GM12878 (cell line): ENCODE results near the gene NOL8. TPM values are rescaled to one million over a fixed set of nuclear protein-coding genes. Genes with fewer than 3 reads are reported as not detected.

Experiments
- ATAC-seq: fragments of 200-7000 bp; cut with Tn5 transposase; 3 replicates; pipeline ENCODE4 v1.9.1; 2020; ENCODE audit warnings: mild to moderate bottlenecking, moderate library complexity
- BruUV-seq: library from RNA; stranded (reverse); fragments of 400-500 nt; replicated peaks from 2 replicates; lab custom pipeline; 2021; lab: Mats Ljungman, UMichigan
- CTCF ChIA-PET: fragments of 300-600 bp; sonication (Branson Sonifier 250); formaldehyde crosslinking; extraction: SDS; loops from one replicate; lab custom pipeline; 2021; ENCODE audit warnings: inconsistent platforms; lab: Yijun Ruan, JAX
- POLR2A ChIA-PET: fragments of 350-600 bp; formaldehyde crosslinking; extraction: SDS; loops from one replicate; lab custom pipeline; 2021; ENCODE audit warnings: inconsistent platforms; lab: Charles Lee
- RAD21 ChIA-PET: fragments of 300-600 bp; sonication (Branson Sonifier 250); formaldehyde crosslinking; loops from one replicate; lab custom pipeline; 2023; ENCODE audit warnings: antibody characterized with exemption; ENCODE audit not compliant: unreplicated experiment; lab: Charles Lee
- SMC1A ChIA-PET: fragments of 300-600 bp; sonication (Branson Sonifier 250); formaldehyde crosslinking; loops from one replicate; lab custom pipeline; 2023; ENCODE audit not compliant: unreplicated experiment, uncharacterized antibody; lab: Charles Lee
- DNase-seq: peaks from one replicate; pipeline ENCODE4 v3.0.0-alpha.2; 2011; ENCODE audit warnings: low read depth, low spot score
- FAIRE-seq: peaks from 3 replicates; lab custom pipeline; 2011; peaks lifted over from hg19 to GRCh38; lab: Jason Lieb, UNC
- H2AFZ ChIP-seq: 2 replicates; pipeline ENCODE4 v1.6.0; 2011; ENCODE audit warnings: low read depth, low read length, control low read depth; ENCODE audit not compliant: control insufficient read depth
- H3K27ac ChIP-seq: 2 replicates; pipeline ENCODE4 v1.5.1; 2011; ENCODE audit warnings: control low read depth; ENCODE audit not compliant: control insufficient read depth, insufficient read depth
- H3K27me3 ChIP-seq, 2 experiments: replicated peaks in 1 of 2; 2 replicates each; pipeline versions ENCODE4 v1.6.0 to v1.6.1; 2011; ENCODE audit warnings: low read length in 1 of 2; ENCODE audit not compliant: control insufficient read depth in 2 of 2, insufficient read depth in 2 of 2
- H3K36me3 ChIP-seq, 2 experiments: 2 replicates each; pipeline ENCODE4 v1.5.1; 2011; ENCODE audit warnings: low read length in 1 of 2; ENCODE audit not compliant: control insufficient read depth in 2 of 2, insufficient read depth in 2 of 2
- H3K4me1 ChIP-seq: 2 replicates; pipeline ENCODE4 v1.6.1; 2011; ENCODE audit warnings: mild to moderate bottlenecking, low read length, moderate library complexity, mixed read lengths; ENCODE audit not compliant: control insufficient read depth, insufficient read depth
- H3K4me2 ChIP-seq: 2 replicates; pipeline ENCODE4 v1.6.0; 2011; ENCODE audit warnings: control low read depth; ENCODE audit not compliant: control insufficient read depth, insufficient read depth
- H3K4me3 ChIP-seq: fragments of 200-600 bp; sonication (generic); 2 replicates; pipeline ENCODE4 v1.5.1; 2016
- H3K79me2 ChIP-seq: 2 replicates; pipeline ENCODE4 v1.6.0; 2011; ENCODE audit warnings: low read length; ENCODE audit not compliant: control insufficient read depth, insufficient read depth
- H3K9ac ChIP-seq: 2 replicates; pipeline ENCODE4 v1.8.0; 2011; ENCODE audit warnings: low read length, control low read depth, mixed read lengths; ENCODE audit not compliant: control insufficient read depth, insufficient read depth
- H3K9me3 ChIP-seq: replicated peaks from 3 replicates; pipeline ENCODE4 v1.5.1; 2011; ENCODE audit warnings: mild to moderate bottlenecking, low read length; ENCODE audit not compliant: control insufficient read depth, insufficient read depth
- H4K20me1 ChIP-seq: 2 replicates; pipeline ENCODE4 v1.6.0; 2011; ENCODE audit not compliant: control insufficient read depth, insufficient read depth
- BACH1 ChIP-seq: fragments of 450-650 bp; IDR thresholded peaks from 2 replicates; pipeline ENCODE4 v1.6.1; 2017; ENCODE audit warnings: mild to moderate bottlenecking, borderline replicate concordance
- BRCA1 ChIP-seq: IDR thresholded peaks from 2 replicates; pipeline ENCODE4 v1.6.1; 2011; ENCODE audit warnings: low read depth, low read length, improper control_type of control experiment
- CBX5 ChIP-seq: sonication (generic); IDR thresholded peaks from 2 replicates; pipeline ENCODE4 v1.6.1; 2016; ENCODE audit warnings: low read depth, moderate library complexity, mild to moderate bottlenecking, inconsistent platforms
- EZH2 ChIP-seq: IDR thresholded peaks from 2 replicates; pipeline ENCODE4 v1.6.1; 2012; ENCODE audit warnings: low read depth, mild to moderate bottlenecking, control low read depth, inconsistent platforms, low read length, borderline replicate concordance; ENCODE audit not compliant: control insufficient read depth
- HCFC1 ChIP-seq: fragments of 150-350 bp; IDR thresholded peaks from 2 replicates; pipeline ENCODE4 v1.6.1; 2014; ENCODE audit warnings: low read length
- JUNB ChIP-seq: IDR thresholded peaks from 2 replicates; pipeline ENCODE4 v1.6.1; 2016; ENCODE audit warnings: antibody characterized with exemption, mild to moderate bottlenecking
- KAT2A ChIP-seq: conservative IDR thresholded peaks from 2 replicates; pipeline ENCODE4 v1.6.1; 2011; ENCODE audit warnings: low read depth, low read length; ENCODE audit not compliant: control insufficient read depth
- NR2C2 ChIP-seq: IDR thresholded peaks from 2 replicates; pipeline ENCODE4 v1.6.1; 2011; ENCODE audit warnings: borderline replicate concordance, low read depth; ENCODE audit not compliant: control insufficient read depth, insufficient read length
- NRF1 ChIP-seq: conservative IDR thresholded peaks from 2 replicates; pipeline ENCODE4 v1.6.1; 2011; ENCODE audit warnings: mild to moderate bottlenecking, low read depth, low read length, improper control_type of control experiment
- TBL1XR1 ChIP-seq: IDR thresholded peaks from 2 replicates; pipeline ENCODE4 v1.6.1; 2012; ENCODE audit warnings: low read depth, low read length, improper control_type of control experiment
- TCF3 ChIP-seq: IDR thresholded peaks from 2 replicates; pipeline ENCODE4 v1.6.1; 2012; ENCODE audit warnings: low read depth, mild to moderate bottlenecking, low read length, borderline replicate concordance; ENCODE audit not compliant: insufficient read depth
- WGBS: methylation state at CpG from one replicate; pipeline ENCODE4 v1.1.6; 2016; ENCODE audit warnings: low lambda C conversion rate; ENCODE audit not compliant: insufficient replicate concordance, insufficient coverage; ENCODE audit errors: missing lambda C conversion rate; 5-methylcytosine and 5-hydroxymethylcytosine counted together
- in situ Hi-C: fragments of 300-500 bp; cut with MboI; formaldehyde crosslinking; loops from 9 replicates; pipeline ENCODE4 v1.14.3; 2018; ENCODE audit warnings: mixed read lengths
- intact Hi-C: fragments of 100-400 bp; cut with micrococcal nuclease; formaldehyde crosslinking; loops from one replicate; pipeline ENCODE4 v1.14.2; 2022; ENCODE audit not compliant: unreplicated experiment
- polyA plus RNA-seq, 11 experiments: library from polyadenylated mRNA; depleted of rRNA in 4 of 11; unstranded in 6 of 11; stranded (reverse) in 5 of 11; fragments of >200 nt; fragmentation: Nextera tagmentation in 4 of 11; fragmentation: Illumina TruSeq in 1 of 11; extraction: Ambion mirVana in 4 of 11; extraction: Trizol in 1 of 11; gene quantifications; 1 replicate in 1 of 11; 2 replicates in 10 of 11; pipeline versions ENCODE4 v1.2.1 to v1.2.3, GENCODE V29; 2011 to 2016; ENCODE audit warnings: inconsistent platforms in 2 of 11, missing spikeins in 2 of 11, low read depth in 1 of 11
- total RNA-seq, 4 experiments: library from RNA; depleted of rRNA in 3 of 4; stranded (reverse); fragments of >200 nt in 3 of 4; fragmentation: Illumina TruSeq in 1 of 4; extraction: Trizol in 1 of 4; gene quantifications; 2 replicates each; pipeline versions ENCODE4 v1.2.1 to v1.2.3, GENCODE V29; 2013 to 2021
- TF ChIP-seq, protein P1 (sequence below): fragments of 150-350 bp; IDR thresholded peaks from 2 replicates; pipeline ENCODE4 v1.6.1; 2016; ENCODE audit warnings: low read depth, low read length
- TF ChIP-seq, protein P2 (sequence below): IDR thresholded peaks from 2 replicates; pipeline ENCODE4 v1.6.1; 2012; ENCODE audit warnings: improper control_type of control experiment, low read depth, low read length; ENCODE audit not compliant: insufficient replicate concordance
- TF ChIP-seq, protein P3 (sequence below): fragments of 450-650 bp; IDR thresholded peaks from 2 replicates; pipeline ENCODE4 v1.6.1; 2017; ENCODE audit warnings: mild to moderate bottlenecking, low read depth, inconsistent platforms; ENCODE audit not compliant: poor library complexity, severe bottlenecking

The NOL8 gene
- total and polyA plus RNA-seq, 10 of the 15 experiments (the other 5 are each of a cell fraction or from before 2014, with no cell fraction given) = 33.6 to 58.6 (median 49.2) TPM

DNA sequence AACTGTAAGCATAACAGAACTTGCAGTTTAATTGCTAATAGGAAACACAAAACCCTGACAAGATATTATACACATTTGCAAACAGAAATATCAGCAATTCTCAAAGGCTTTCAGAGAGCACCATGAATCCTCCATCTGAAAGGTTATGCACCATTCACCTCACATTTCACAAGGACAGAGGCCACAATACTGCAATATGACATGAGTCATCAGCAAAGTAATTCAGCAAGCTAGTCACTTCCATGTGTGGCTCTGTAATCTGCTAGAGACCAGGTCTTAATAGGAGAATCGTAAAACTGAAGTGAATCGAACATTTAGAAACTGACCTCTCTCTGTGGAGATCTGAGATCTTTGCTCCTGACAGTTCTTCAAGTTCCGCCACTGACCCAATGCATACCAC, 60.0 kb downstream of the NOL8 start:
- H2AFZ ChIP-seq = no peak overlapping the region
- intact Hi-C loops = no loop called here
- SMC1A ChIA-PET = interaction anchor here (1.2 kb wide), 1 partner anchor 40 kb away, joined by 3 read pairs; no protein-coding TSS in a partner anchor
- WGBS = 99% methylated on average over 3 of the region's 3 CpGs
- peaks cover 28 to 39% of the 10 kb centered on the region in 2 experiments for H3K36me3 ChIP-seq
- no peaks in the 10 kb centered on the region for H3K9me3 ChIP-seq
- no peaks in the 10 kb centered on the region for H3K79me2 ChIP-seq
- no peak overlapping the region for H3K4me3 ChIP-seq
- in situ Hi-C loops = no loop called here
- ATAC-seq (no peak), FAIRE-seq (no peak), DNase-seq (no peak)
- BruUV-seq = no TSS peak
- H4K20me1 ChIP-seq = no peaks in the 10 kb centered on the region
- no peak overlapping the region for H3K9ac ChIP-seq
- POLR2A ChIA-PET = no interaction called here
- no peaks in the 10 kb centered on the region for H3K4me1 ChIP-seq
- H3K4me2 ChIP-seq = no peak overlapping the region
- CTCF ChIA-PET = no interaction called here
- no peak overlapping the region for H3K27ac ChIP-seq
- no peaks in the 10 kb centered on the region for H3K27me3 ChIP-seq
- RAD21 ChIA-PET = no interaction called here
- TF ChIP-seq JUNB = no peak
- no peak for TF ChIP-seq TCF3
- no peak for TF ChIP-seq BACH1
- no peak for TF ChIP-seq EZH2
- no peak for TF ChIP-seq TBL1XR1
- TF ChIP-seq, protein P1, sequence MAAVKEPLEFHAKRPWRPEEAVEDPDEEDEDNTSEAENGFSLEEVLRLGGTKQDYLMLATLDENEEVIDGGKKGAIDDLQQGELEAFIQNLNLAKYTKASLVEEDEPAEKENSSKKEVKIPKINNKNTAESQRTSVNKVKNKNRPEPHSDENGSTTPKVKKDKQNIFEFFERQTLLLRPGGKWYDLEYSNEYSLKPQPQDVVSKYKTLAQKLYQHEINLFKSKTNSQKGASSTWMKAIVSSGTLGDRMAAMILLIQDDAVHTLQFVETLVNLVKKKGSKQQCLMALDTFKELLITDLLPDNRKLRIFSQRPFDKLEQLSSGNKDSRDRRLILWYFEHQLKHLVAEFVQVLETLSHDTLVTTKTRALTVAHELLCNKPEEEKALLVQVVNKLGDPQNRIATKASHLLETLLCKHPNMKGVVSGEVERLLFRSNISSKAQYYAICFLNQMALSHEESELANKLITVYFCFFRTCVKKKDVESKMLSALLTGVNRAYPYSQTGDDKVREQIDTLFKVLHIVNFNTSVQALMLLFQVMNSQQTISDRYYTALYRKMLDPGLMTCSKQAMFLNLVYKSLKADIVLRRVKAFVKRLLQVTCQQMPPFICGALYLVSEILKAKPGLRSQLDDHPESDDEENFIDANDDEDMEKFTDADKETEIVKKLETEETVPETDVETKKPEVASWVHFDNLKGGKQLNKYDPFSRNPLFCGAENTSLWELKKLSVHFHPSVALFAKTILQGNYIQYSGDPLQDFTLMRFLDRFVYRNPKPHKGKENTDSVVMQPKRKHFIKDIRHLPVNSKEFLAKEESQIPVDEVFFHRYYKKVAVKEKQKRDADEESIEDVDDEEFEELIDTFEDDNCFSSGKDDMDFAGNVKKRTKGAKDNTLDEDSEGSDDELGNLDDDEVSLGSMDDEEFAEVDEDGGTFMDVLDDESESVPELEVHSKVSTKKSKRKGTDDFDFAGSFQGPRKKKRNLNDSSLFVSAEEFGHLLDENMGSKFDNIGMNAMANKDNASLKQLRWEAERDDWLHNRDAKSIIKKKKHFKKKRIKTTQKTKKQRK = no peak
- TF ChIP-seq, protein P2, sequence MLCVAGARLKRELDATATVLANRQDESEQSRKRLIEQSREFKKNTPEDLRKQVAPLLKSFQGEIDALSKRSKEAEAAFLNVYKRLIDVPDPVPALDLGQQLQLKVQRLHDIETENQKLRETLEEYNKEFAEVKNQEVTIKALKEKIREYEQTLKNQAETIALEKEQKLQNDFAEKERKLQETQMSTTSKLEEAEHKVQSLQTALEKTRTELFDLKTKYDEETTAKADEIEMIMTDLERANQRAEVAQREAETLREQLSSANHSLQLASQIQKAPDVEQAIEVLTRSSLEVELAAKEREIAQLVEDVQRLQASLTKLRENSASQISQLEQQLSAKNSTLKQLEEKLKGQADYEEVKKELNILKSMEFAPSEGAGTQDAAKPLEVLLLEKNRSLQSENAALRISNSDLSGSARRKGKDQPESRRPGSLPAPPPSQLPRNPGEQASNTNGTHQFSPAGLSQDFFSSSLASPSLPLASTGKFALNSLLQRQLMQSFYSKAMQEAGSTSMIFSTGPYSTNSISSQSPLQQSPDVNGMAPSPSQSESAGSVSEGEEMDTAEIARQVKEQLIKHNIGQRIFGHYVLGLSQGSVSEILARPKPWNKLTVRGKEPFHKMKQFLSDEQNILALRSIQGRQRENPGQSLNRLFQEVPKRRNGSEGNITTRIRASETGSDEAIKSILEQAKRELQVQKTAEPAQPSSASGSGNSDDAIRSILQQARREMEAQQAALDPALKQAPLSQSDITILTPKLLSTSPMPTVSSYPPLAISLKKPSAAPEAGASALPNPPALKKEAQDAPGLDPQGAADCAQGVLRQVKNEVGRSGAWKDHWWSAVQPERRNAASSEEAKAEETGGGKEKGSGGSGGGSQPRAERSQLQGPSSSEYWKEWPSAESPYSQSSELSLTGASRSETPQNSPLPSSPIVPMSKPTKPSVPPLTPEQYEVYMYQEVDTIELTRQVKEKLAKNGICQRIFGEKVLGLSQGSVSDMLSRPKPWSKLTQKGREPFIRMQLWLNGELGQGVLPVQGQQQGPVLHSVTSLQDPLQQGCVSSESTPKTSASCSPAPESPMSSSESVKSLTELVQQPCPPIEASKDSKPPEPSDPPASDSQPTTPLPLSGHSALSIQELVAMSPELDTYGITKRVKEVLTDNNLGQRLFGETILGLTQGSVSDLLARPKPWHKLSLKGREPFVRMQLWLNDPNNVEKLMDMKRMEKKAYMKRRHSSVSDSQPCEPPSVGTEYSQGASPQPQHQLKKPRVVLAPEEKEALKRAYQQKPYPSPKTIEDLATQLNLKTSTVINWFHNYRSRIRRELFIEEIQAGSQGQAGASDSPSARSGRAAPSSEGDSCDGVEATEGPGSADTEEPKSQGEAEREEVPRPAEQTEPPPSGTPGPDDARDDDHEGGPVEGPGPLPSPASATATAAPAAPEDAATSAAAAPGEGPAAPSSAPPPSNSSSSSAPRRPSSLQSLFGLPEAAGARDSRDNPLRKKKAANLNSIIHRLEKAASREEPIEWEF = no peak
- TF ChIP-seq NRF1 = no peak
- no peak for TF ChIP-seq HCFC1
- TF ChIP-seq KAT2A = no peak
- TF ChIP-seq, protein P3, sequence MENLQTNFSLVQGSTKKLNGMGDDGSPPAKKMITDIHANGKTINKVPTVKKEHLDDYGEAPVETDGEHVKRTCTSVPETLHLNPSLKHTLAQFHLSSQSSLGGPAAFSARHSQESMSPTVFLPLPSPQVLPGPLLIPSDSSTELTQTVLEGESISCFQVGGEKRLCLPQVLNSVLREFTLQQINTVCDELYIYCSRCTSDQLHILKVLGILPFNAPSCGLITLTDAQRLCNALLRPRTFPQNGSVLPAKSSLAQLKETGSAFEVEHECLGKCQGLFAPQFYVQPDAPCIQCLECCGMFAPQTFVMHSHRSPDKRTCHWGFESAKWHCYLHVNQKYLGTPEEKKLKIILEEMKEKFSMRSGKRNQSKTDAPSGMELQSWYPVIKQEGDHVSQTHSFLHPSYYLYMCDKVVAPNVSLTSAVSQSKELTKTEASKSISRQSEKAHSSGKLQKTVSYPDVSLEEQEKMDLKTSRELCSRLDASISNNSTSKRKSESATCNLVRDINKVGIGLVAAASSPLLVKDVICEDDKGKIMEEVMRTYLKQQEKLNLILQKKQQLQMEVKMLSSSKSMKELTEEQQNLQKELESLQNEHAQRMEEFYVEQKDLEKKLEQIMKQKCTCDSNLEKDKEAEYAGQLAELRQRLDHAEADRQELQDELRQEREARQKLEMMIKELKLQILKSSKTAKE = no peak
- TF ChIP-seq BRCA1 = no peak
- no peak for TF ChIP-seq CBX5
- no peak for TF ChIP-seq NR2C2
